Mononuclear cell (primary cell): ENCODE data around the gene ZNF496. TPM values are rescaled to one million over a fixed set of nuclear protein-coding genes. Genes with fewer than 3 reads are reported as not detected.
"Not testable (repeated sequence)": the region's sequence is repeated elsewhere in the genome, so short reads cannot be mapped to it uniquely, and the experiment has no call there.

ENCODE experiments used
- H3K27me3 ChIP-seq: 2 replicates; pipeline ENCODE4 v1.6.0; 2011; ENCODE audit warnings: low read length, control low read depth; ENCODE audit not compliant: insufficient read depth
- H3K4me1 ChIP-seq: 2 replicates; pipeline ENCODE4 v1.5.1; 2011; ENCODE audit warnings: mild to moderate bottlenecking, low read length, control low read depth; ENCODE audit not compliant: insufficient read depth
- H3K4me3 ChIP-seq: 2 replicates; pipeline ENCODE4 v1.5.1; 2011; ENCODE audit warnings: mild to moderate bottlenecking, low read length, moderate library complexity
- H3K9me3 ChIP-seq: 2 replicates; pipeline ENCODE4 v1.5.1; 2011; ENCODE audit warnings: low read depth, mild to moderate bottlenecking, control low read depth, low read length
- total RNA-seq: library from RNA; depleted of rRNA; stranded (reverse); fragments of >200 nt; gene quantifications from one replicate; pipeline ENCODE4 v1.2.3, GENCODE V29; 2012

The ZNF496 gene
- total RNA-seq, 1 donor = 13.1 TPM

GRCh38 chr1:247295746-247296145, 35.9 kb downstream of the ZNF496 start:
- H3K4me3 ChIP-seq = no peak overlapping the region

GRCh38 chr1:247295274-247295684, 36.4 kb downstream of the ZNF496 start:
- Histone ChIP-seq H3K27me3 (no peaks in the 10 kb centered on the region), H3K4me1 (no peaks in the 10 kb centered on the region), H3K9me3 (no peaks in the 10 kb centered on the region), H3K4me3 (no peak overlapping the region)

More at GRCh38 chr1:247295746-247296145, 35.9 kb downstream of the ZNF496 start:
- Histone ChIP-seq H3K9me3 (no peaks in the 10 kb centered on the region), H3K4me1 (no peaks in the 10 kb centered on the region), H3K27me3 (no peaks in the 10 kb centered on the region)

GRCh38 chr1:247294282-247294681, 37.4 kb downstream of the ZNF496 start:
- Histone ChIP-seq H3K9me3 (no peaks in the 10 kb centered on the region), H3K4me3 (no peak overlapping the region), H3K27me3 (no peaks in the 10 kb centered on the region), H3K4me1 (no peaks in the 10 kb centered on the region)

GRCh38 chr1:247293047-247293446, 38.6 kb downstream of the ZNF496 start:
- Histone ChIP-seq H3K27me3 (no peaks in the 10 kb centered on the region), H3K4me3 (no peak overlapping the region), H3K9me3 (no peaks in the 10 kb centered on the region), H3K4me1 (no peaks in the 10 kb centered on the region)

GRCh38 chr1:247291833-247292561, 39.7 kb downstream of the ZNF496 start:
- H3K9me3 ChIP-seq = no peaks in the 10 kb centered on the region
- H3K4me3 ChIP-seq = no peak overlapping the region
- H3K4me1 ChIP-seq = no peaks in the 10 kb centered on the region
- H3K27me3 ChIP-seq = no peaks in the 10 kb centered on the region

- H3K9me3 ChIP-seq = no peaks in the 10 kb centered on the region
- no peaks in the 10 kb centered on the region for H3K4me1 ChIP-seq
- H3K27me3 ChIP-seq = no peaks in the 10 kb centered on the region
- no peak overlapping the region for H3K4me3 ChIP-seq
These were observed 40.5 kb downstream of the ZNF496 start for GRCh38 chr1:247291161-247291560.

GRCh38 chr1:247290576-247290975, 41.1 kb downstream of the ZNF496 start:
- Histone ChIP-seq H3K4me3 (no peak overlapping the region), H3K27me3 (no peaks in the 10 kb centered on the region), H3K4me1 (no peaks in the 10 kb centered on the region), H3K9me3 (no peaks in the 10 kb centered on the region)

GRCh38 chr1:247289274-247289892, 42.3 kb downstream of the ZNF496 start:
- H3K27me3 ChIP-seq, H3K4me3 ChIP-seq, H3K4me1 ChIP-seq, H3K9me3 ChIP-seq: not testable (repeated sequence)

- H3K9me3 ChIP-seq = no peaks in the 10 kb centered on the region
These were observed 43.3 kb downstream of the ZNF496 start for GRCh38 chr1:247288341-247288740.

GRCh38 chr1:247287460-247287859, 44.2 kb downstream of the ZNF496 start:
- H3K27me3 ChIP-seq = no peaks in the 10 kb centered on the region
- no peaks in the 10 kb centered on the region for H3K9me3 ChIP-seq
- H3K4me3 ChIP-seq = no peak overlapping the region
- H3K4me1 ChIP-seq = no peaks in the 10 kb centered on the region

More at GRCh38 chr1:247288341-247288740, 43.3 kb downstream of the ZNF496 start:
- H3K27me3 ChIP-seq = no peaks in the 10 kb centered on the region
- H3K4me1 ChIP-seq = no peaks in the 10 kb centered on the region
- no peak overlapping the region for H3K4me3 ChIP-seq

GRCh38 chr1:247286134-247286670, 45.5 kb downstream of the ZNF496 start:
- H3K9me3 ChIP-seq = no peaks in the 10 kb centered on the region
- no peaks in the 10 kb centered on the region for H3K27me3 ChIP-seq
- no peak overlapping the region for H3K4me3 ChIP-seq
- H3K4me1 ChIP-seq = no peaks in the 10 kb centered on the region

- no peak overlapping the region for H3K4me3 ChIP-seq
- H3K27me3 ChIP-seq = no peaks in the 10 kb centered on the region
- H3K4me1 ChIP-seq = no peaks in the 10 kb centered on the region
- H3K9me3 ChIP-seq = no peaks in the 10 kb centered on the region
These were observed 50.6 kb downstream of the ZNF496 start for GRCh38 chr1:247281001-247281574.

- no peaks in the 10 kb centered on the region for H3K27me3 ChIP-seq
- no peak overlapping the region for H3K4me3 ChIP-seq
- H3K9me3 ChIP-seq = no peaks in the 10 kb centered on the region
- no peaks in the 10 kb centered on the region for H3K4me1 ChIP-seq
These were observed 54.5 kb downstream of the ZNF496 start for GRCh38 chr1:247277191-247277590.

- Histone ChIP-seq H3K9me3 (no peaks in the 10 kb centered on the region), H3K27me3 (no peaks in the 10 kb centered on the region), H3K4me1 (no peaks in the 10 kb centered on the region), H3K4me3 (no peak overlapping the region)
These were observed 56.9 kb downstream of the ZNF496 start for GRCh38 chr1:247274605-247275256.

GRCh38 chr1:247273013-247273412, 58.7 kb downstream of the ZNF496 start:
- Histone ChIP-seq H3K4me3 (no peak overlapping the region), H3K9me3 (no peaks in the 10 kb centered on the region), H3K4me1 (no peaks in the 10 kb centered on the region), H3K27me3 (no peaks in the 10 kb centered on the region)
